Uterus (tissue), 2 donors: Measurements from ENCODE around the gene TADA1.

Experiments used
- POLR2A ChIP-seq, 2 donors: fragments of 450-650 bp; IDR thresholded peaks; one replicate each; pipeline ENCODE4 v1.6.1; 2016; ENCODE audit warnings: antibody characterized with exemption in 2 of 2, mild to moderate bottlenecking in 1 of 2, moderate library complexity in 1 of 2
- TF ChIP-seq, protein P1 (sequence below), 4 experiments: fragments of 200-600 bp in 2 of 4; fragments of 450-650 bp in 2 of 4; sonication (generic) in 2 of 4; IDR thresholded peaks; one replicate each; pipeline ENCODE4 v1.5.1; 2016 to 2019; ENCODE audit warnings: antibody characterized with exemption in 4 of 4, mild to moderate bottlenecking in 2 of 4, moderate library complexity in 1 of 4

DNA sequence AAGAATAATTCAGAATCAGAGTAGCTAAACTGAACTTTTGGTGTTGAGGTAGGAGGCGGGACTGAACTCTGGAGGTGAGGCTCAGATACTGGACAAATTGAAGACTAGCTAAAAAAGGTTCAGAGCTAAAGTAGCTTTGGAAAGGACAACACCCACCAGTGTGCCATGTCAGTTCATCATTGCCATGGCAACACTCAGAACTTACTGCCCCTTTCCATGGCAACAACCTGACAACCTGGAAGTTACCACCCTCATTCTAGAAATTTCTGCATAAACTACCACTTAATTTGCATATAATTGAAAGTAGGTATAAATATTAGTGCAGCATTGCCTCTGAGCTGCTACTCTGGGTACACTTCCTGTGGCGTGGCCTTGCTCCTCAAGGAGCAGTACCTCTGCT is 67.1 kb downstream of the TADA1 start:
- TF ChIP-seq, protein P1, sequence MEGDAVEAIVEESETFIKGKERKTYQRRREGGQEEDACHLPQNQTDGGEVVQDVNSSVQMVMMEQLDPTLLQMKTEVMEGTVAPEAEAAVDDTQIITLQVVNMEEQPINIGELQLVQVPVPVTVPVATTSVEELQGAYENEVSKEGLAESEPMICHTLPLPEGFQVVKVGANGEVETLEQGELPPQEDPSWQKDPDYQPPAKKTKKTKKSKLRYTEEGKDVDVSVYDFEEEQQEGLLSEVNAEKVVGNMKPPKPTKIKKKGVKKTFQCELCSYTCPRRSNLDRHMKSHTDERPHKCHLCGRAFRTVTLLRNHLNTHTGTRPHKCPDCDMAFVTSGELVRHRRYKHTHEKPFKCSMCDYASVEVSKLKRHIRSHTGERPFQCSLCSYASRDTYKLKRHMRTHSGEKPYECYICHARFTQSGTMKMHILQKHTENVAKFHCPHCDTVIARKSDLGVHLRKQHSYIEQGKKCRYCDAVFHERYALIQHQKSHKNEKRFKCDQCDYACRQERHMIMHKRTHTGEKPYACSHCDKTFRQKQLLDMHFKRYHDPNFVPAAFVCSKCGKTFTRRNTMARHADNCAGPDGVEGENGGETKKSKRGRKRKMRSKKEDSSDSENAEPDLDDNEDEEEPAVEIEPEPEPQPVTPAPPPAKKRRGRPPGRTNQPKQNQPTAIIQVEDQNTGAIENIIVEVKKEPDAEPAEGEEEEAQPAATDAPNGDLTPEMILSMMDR (IDR thresholded peaks at IDR 0.05) = no peak
- TF ChIP-seq POLR2A (IDR thresholded peaks at IDR 0.05) = no peak
